HG02973 (cell line): ENCODE measurements around the gene RPL10.

Experiments
- ATAC-seq: cut with Tn5 transposase; IDR thresholded peaks from one replicate; pipeline ENCODE4 v1.9.1; 2021; ENCODE audit warnings: moderate library complexity; ENCODE audit not compliant: unreplicated experiment

The RPL10 gene

GRCh38 chrX:154397888-154398667, at the start of gene RPL10:
RPL10 (plus strand) TSS chrX:154398377; CDS start chrX:154398520, 143 bp downstream.
- peak; percentile 67 for ATAC-seq

GRCh38 chrX:154348646-154349358, 49.4 kb upstream of the RPL10 start:
- ATAC-seq = no peak

GRCh38 chrX:154349359-154349935, 48.7 kb upstream of the RPL10 start:
- no peak for ATAC-seq

GRCh38 chrX:154349979-154350378, 48.2 kb upstream of the RPL10 start:
- no peak for ATAC-seq

- no peak for ATAC-seq
Measured at GRCh38 chrX:154350429-154351182, 47.6 kb upstream of the RPL10 start.

- ATAC-seq = no peak
Measured at GRCh38 chrX:154351183-154352011, 46.8 kb upstream of the RPL10 start.

GRCh38 chrX:154352012-154352401, 46.2 kb upstream of the RPL10 start:
- ATAC-seq = no peak

- no peak for ATAC-seq
Measured at GRCh38 chrX:154352466-154352865, 45.7 kb upstream of the RPL10 start.

GRCh38 chrX:154353172-154353843, 44.9 kb upstream of the RPL10 start:
- ATAC-seq = no peak

GRCh38 chrX:154354013-154354412, 44.2 kb upstream of the RPL10 start:
- no peak for ATAC-seq

- ATAC-seq = no peak
Measured at GRCh38 chrX:154354516-154354915, 43.7 kb upstream of the RPL10 start.

GRCh38 chrX:154355094-154355775, 42.9 kb upstream of the RPL10 start:
- ATAC-seq = no peak

- ATAC-seq = no peak
Measured at GRCh38 chrX:154355776-154356140, 42.4 kb upstream of the RPL10 start.

- no peak for ATAC-seq
Measured at GRCh38 chrX:154356596-154356995, 41.6 kb upstream of the RPL10 start.

GRCh38 chrX:154357205-154357604, 41.0 kb upstream of the RPL10 start:
- no peak for ATAC-seq

GRCh38 chrX:154358011-154358410, 40.2 kb upstream of the RPL10 start:
- ATAC-seq = no peak

- no peak for ATAC-seq
Measured at GRCh38 chrX:154358829-154359228, 39.3 kb upstream of the RPL10 start.

GRCh38 chrX:154359362-154360154, 38.6 kb upstream of the RPL10 start:
- no peak for ATAC-seq
